HL-60 (cell line): Measurements from ENCODE around the gene WDPCP.
A peak's percentile ranks its signal among the peaks of the same experiment; 100 is the strongest.

Source experiments
- DNase-seq, 2 experiments: peaks; one replicate each; pipeline ENCODE4 v3.0.0-alpha.2; 2010 to 2020; ENCODE audit warnings: low read depth in 1 of 2, low spot score in 1 of 2
- H3K27ac ChIP-seq: fragments of 250-450 bp; sonication (Bioruptor Pico); replicated peaks from 2 replicates; pipeline ENCODE4 v1.5.1; 2020; ENCODE audit warnings: mild to moderate bottlenecking, moderate library complexity
- H3K27me3 ChIP-seq: fragments of 250-450 bp; sonication (Bioruptor Pico); 2 replicates; pipeline ENCODE4 v1.5.1; 2021; ENCODE audit warnings: mild to moderate bottlenecking, moderate library complexity; ENCODE audit not compliant: insufficient read depth, poor library complexity, severe bottlenecking
- H3K4me3 ChIP-seq: replicated peaks from 2 replicates; pipeline ENCODE4 v1.5.1; 2011; ENCODE audit warnings: mild to moderate bottlenecking, control low read depth, low read length; ENCODE audit not compliant: insufficient read depth
- CTCF ChIP-seq: IDR thresholded peaks from one replicate; pipeline ENCODE4 v1.5.1; 2011; ENCODE audit warnings: low read length, control low read depth, inconsistent platforms; ENCODE audit not compliant: insufficient read depth
- GABPA ChIP-seq: IDR thresholded peaks from 2 replicates; pipeline ENCODE4 v1.6.1; 2012; ENCODE audit warnings: low read depth
- POLR2AphosphoS5 ChIP-seq: IDR thresholded peaks from 2 replicates; pipeline ENCODE4 v1.6.1; 2012; ENCODE audit warnings: low read depth
- REST ChIP-seq: IDR thresholded peaks from 2 replicates; pipeline ENCODE4 v1.6.1; 2012; ENCODE audit warnings: low read depth; ENCODE audit not compliant: insufficient replicate concordance
- SPI1 ChIP-seq: IDR thresholded peaks from 2 replicates; pipeline ENCODE4 v1.6.1; 2012; ENCODE audit warnings: low read depth, mild to moderate bottlenecking, borderline replicate concordance

The WDPCP gene

GRCh38 chr2:63124218-63124617 lies 464.1 kb downstream of the WDPCP start:
- no peak for TF ChIP-seq SPI1
- no peak for TF ChIP-seq REST
- DNase-seq = peak; percentile 51 to 59

GRCh38 chr2:63122921-63123320 lies 465.4 kb downstream of the WDPCP start:
- DNase-seq = no peak
- Histone ChIP-seq H3K27ac (no peak overlapping the region), H3K4me3 (no peak overlapping the region), H3K27me3 (no peaks in the 10 kb centered on the region)
- TF ChIP-seq REST = no peak
- TF ChIP-seq GABPA = no peak
- TF ChIP-seq CTCF = no peak
- no peak for TF ChIP-seq POLR2AphosphoS5
- TF ChIP-seq SPI1 = no peak

More at GRCh38 chr2:63124218-63124617, 464.1 kb downstream of the WDPCP start:
- H3K27ac ChIP-seq = no peak overlapping the region
- H3K27me3 ChIP-seq = no peaks in the 10 kb centered on the region
- H3K4me3 ChIP-seq = no peak overlapping the region

GRCh38 chr2:63121055-63121834 lies 467.0 kb downstream of the WDPCP start:
- TF ChIP-seq REST = no peak
- no peak for TF ChIP-seq GABPA
- no peak for TF ChIP-seq SPI1
- TF ChIP-seq CTCF = no peak
- no peak for TF ChIP-seq POLR2AphosphoS5
- no peak for DNase-seq

More at GRCh38 chr2:63121055-63121834, 467.0 kb downstream of the WDPCP start:
- no peaks in the 10 kb centered on the region for H3K27me3 ChIP-seq
- H3K4me3 ChIP-seq = no peak overlapping the region
- H3K27ac ChIP-seq = no peak overlapping the region
